ENCODE measurements around the gene KRT82.

KRT82 gene

GRCh38 chr12:52372216-52373154 is 33.6 kb downstream of the KRT82 start:
- no peak overlapping the region for H3K4me3 ChIP-seq (ENCODE audit: low read length)

GRCh38 chr12:52371716-52372115 is 34.4 kb downstream of the KRT82 start:
- no peaks in the 10 kb centered on the region for H3K4me1 ChIP-seq (ENCODE audit: insufficient read depth, low read length)
- no peak overlapping the region for H3K27ac ChIP-seq (ENCODE audit: low read length)
- H3K4me3 ChIP-seq (ENCODE audit: low read length), result no peak overlapping the region
- H3K36me3 ChIP-seq (ENCODE audit: insufficient read depth, low read depth, low read length), result no peaks in the 10 kb centered on the region
- peaks cover 3% of the 10 kb centered on the region; the same call in 1 of the 2 replicates for H3K27me3 ChIP-seq (ENCODE audit: insufficient read depth, low read length)
- H3K9me3 ChIP-seq (ENCODE audit: insufficient read depth, low read depth, low read length), result no peaks in the 10 kb centered on the region
- no peak overlapping the region for H3K9ac ChIP-seq (ENCODE audit: low read depth, low read length)

More at GRCh38 chr12:52372216-52373154, 33.6 kb downstream of the KRT82 start:
- Histone ChIP-seq H3K36me3 (ENCODE audit: insufficient read depth, low read depth, low read length) (no peaks in the 10 kb centered on the region), H3K27ac (ENCODE audit: low read length) (no peak overlapping the region), H3K4me1 (ENCODE audit: insufficient read depth, low read length) (no peaks in the 10 kb centered on the region), H3K27me3 (ENCODE audit: insufficient read depth, low read length) (peaks cover 3% of the 10 kb centered on the region; the same call in 1 of the 2 replicates), H3K9ac (ENCODE audit: low read depth, low read length) (no peak overlapping the region), H3K9me3 (ENCODE audit: insufficient read depth, low read depth, low read length) (no peaks in the 10 kb centered on the region)

GRCh38 chr12:52370926-52371608 is 35.1 kb downstream of the KRT82 start:
- Histone ChIP-seq H3K4me3 (ENCODE audit: low read length) (no peak overlapping the region), H3K9ac (ENCODE audit: low read depth, low read length) (no peak overlapping the region), H3K27me3 (ENCODE audit: insufficient read depth, low read length) (peaks cover 3% of the 10 kb centered on the region; the same call in 1 of the 2 replicates), H3K27ac (ENCODE audit: low read length) (no peak overlapping the region), H3K4me1 (ENCODE audit: insufficient read depth, low read length) (no peaks in the 10 kb centered on the region), H3K36me3 (ENCODE audit: insufficient read depth, low read depth, low read length) (no peaks in the 10 kb centered on the region), H3K9me3 (ENCODE audit: insufficient read depth, low read depth, low read length) (no peaks in the 10 kb centered on the region)

GRCh38 chr12:52369809-52370208 is 36.3 kb downstream of the KRT82 start:
- H3K27me3 ChIP-seq (ENCODE audit: insufficient read depth, low read length), result peaks cover 3% of the 10 kb centered on the region; the same call in 1 of the 2 replicates
- H3K4me3 ChIP-seq (ENCODE audit: low read length), result no peak overlapping the region
- no peaks in the 10 kb centered on the region for H3K4me1 ChIP-seq (ENCODE audit: insufficient read depth, low read length)
- no peak overlapping the region for H3K9ac ChIP-seq (ENCODE audit: low read depth, low read length)
- no peaks in the 10 kb centered on the region for H3K9me3 ChIP-seq (ENCODE audit: insufficient read depth, low read depth, low read length)
- no peak overlapping the region for H3K27ac ChIP-seq (ENCODE audit: low read length)
- no peaks in the 10 kb centered on the region for H3K36me3 ChIP-seq (ENCODE audit: insufficient read depth, low read depth, low read length)

- Histone ChIP-seq H3K27me3 (ENCODE audit: insufficient read depth, low read length) (peaks cover 3% of the 10 kb centered on the region; the same call in 1 of the 2 replicates), H3K27ac (ENCODE audit: low read length) (no peak overlapping the region), H3K9ac (ENCODE audit: low read depth, low read length) (no peak overlapping the region)
These were observed 36.9 kb downstream of the KRT82 start for GRCh38 chr12:52369211-52369610.

GRCh38 chr12:52368508-52368907 is 37.6 kb downstream of the KRT82 start:
- no peak overlapping the region for H3K27ac ChIP-seq (ENCODE audit: low read length)
- H3K9ac ChIP-seq (ENCODE audit: low read depth, low read length), result no peak overlapping the region
- no peaks in the 10 kb centered on the region for H3K9me3 ChIP-seq (ENCODE audit: insufficient read depth, low read depth, low read length)
- peaks cover 3% of the 10 kb centered on the region; the same call in 1 of the 2 replicates for H3K27me3 ChIP-seq (ENCODE audit: insufficient read depth, low read length)
- no peak overlapping the region for H3K4me3 ChIP-seq (ENCODE audit: low read length)
- H3K36me3 ChIP-seq (ENCODE audit: insufficient read depth, low read depth, low read length), result no peaks in the 10 kb centered on the region
- H3K4me1 ChIP-seq (ENCODE audit: insufficient read depth, low read length), result no peaks in the 10 kb centered on the region

More at GRCh38 chr12:52369211-52369610, 36.9 kb downstream of the KRT82 start:
- no peaks in the 10 kb centered on the region for H3K9me3 ChIP-seq (ENCODE audit: insufficient read depth, low read depth, low read length)
- no peaks in the 10 kb centered on the region for H3K4me1 ChIP-seq (ENCODE audit: insufficient read depth, low read length)
- H3K4me3 ChIP-seq (ENCODE audit: low read length), result no peak overlapping the region
- no peaks in the 10 kb centered on the region for H3K36me3 ChIP-seq (ENCODE audit: insufficient read depth, low read depth, low read length)

- no peak overlapping the region for H3K9ac ChIP-seq (ENCODE audit: low read depth, low read length)
- no peak overlapping the region for H3K4me3 ChIP-seq (ENCODE audit: low read length)
- H3K9me3 ChIP-seq (ENCODE audit: insufficient read depth, low read depth, low read length), result no peaks in the 10 kb centered on the region
- no peak overlapping the region for H3K27ac ChIP-seq (ENCODE audit: low read length)
- no peaks in the 10 kb centered on the region for H3K4me1 ChIP-seq (ENCODE audit: insufficient read depth, low read length)
- H3K27me3 ChIP-seq (ENCODE audit: insufficient read depth, low read length), result peaks cover 3% of the 10 kb centered on the region; the same call in 1 of the 2 replicates
- no peaks in the 10 kb centered on the region for H3K36me3 ChIP-seq (ENCODE audit: insufficient read depth, low read depth, low read length)
These were observed 38.3 kb downstream of the KRT82 start for GRCh38 chr12:52367876-52368275.

GRCh38 chr12:52366738-52367485 is 39.2 kb downstream of the KRT82 start, which contains the start of gene KRT85:
Gene KRT85 (minus strand): TSS chr12:52367481. CDS start chr12:52367405, 76 bp downstream.
- Histone ChIP-seq H3K27me3 (ENCODE audit: insufficient read depth, low read length) (peaks cover 3% of the 10 kb centered on the region; the same call in 1 of the 2 replicates), H3K36me3 (ENCODE audit: insufficient read depth, low read depth, low read length) (no peaks in the 10 kb centered on the region), H3K9me3 (ENCODE audit: insufficient read depth, low read depth, low read length) (no peaks in the 10 kb centered on the region), H3K27ac (ENCODE audit: low read length) (no peak within 1 kb of the TSS), H3K4me1 (ENCODE audit: insufficient read depth, low read length) (no peaks in the 10 kb centered on the region), H3K4me3 (ENCODE audit: low read length) (no peak within 1 kb of the TSS), H3K9ac (ENCODE audit: low read depth, low read length) (no peak within 1 kb of the TSS)

- Histone ChIP-seq H3K4me1 (ENCODE audit: insufficient read depth, low read length) (no peaks in the 10 kb centered on the region), H3K4me3 (ENCODE audit: low read length) (no peak overlapping the region), H3K9ac (ENCODE audit: low read depth, low read length) (no peak overlapping the region), H3K27me3 (ENCODE audit: insufficient read depth, low read length) (peaks cover 3% of the 10 kb centered on the region; the same call in 1 of the 2 replicates), H3K36me3 (ENCODE audit: insufficient read depth, low read depth, low read length) (no peaks in the 10 kb centered on the region), H3K27ac (ENCODE audit: low read length) (no peak overlapping the region), H3K9me3 (ENCODE audit: insufficient read depth, low read depth, low read length) (no peaks in the 10 kb centered on the region)
These were observed 41.1 kb downstream of the KRT82 start for GRCh38 chr12:52364901-52365489.

- Histone ChIP-seq H3K4me3 (ENCODE audit: low read length) (no peak overlapping the region), H3K36me3 (ENCODE audit: insufficient read depth, low read depth, low read length) (no peaks in the 10 kb centered on the region), H3K9ac (ENCODE audit: low read depth, low read length) (no peak overlapping the region), H3K4me1 (ENCODE audit: insufficient read depth, low read length) (no peaks in the 10 kb centered on the region), H3K9me3 (ENCODE audit: insufficient read depth, low read depth, low read length) (no peaks in the 10 kb centered on the region), H3K27ac (ENCODE audit: low read length) (no peak overlapping the region), H3K27me3 (ENCODE audit: insufficient read depth, low read length) (peaks cover 3% of the 10 kb centered on the region; the same call in 1 of the 2 replicates)
These were observed 42.1 kb downstream of the KRT82 start for GRCh38 chr12:52364061-52364460.
